IPS-11a (cell line): ENCODE results near the gene RAP1A.
"Not testable (repeated sequence)": the region's sequence is repeated elsewhere in the genome, so short reads cannot be mapped to it uniquely, and the experiment has no call there.

Experiments used
- H3K4me3 ChIP-seq: one replicate; pipeline ENCODE4 v1.5.1; 2013; ENCODE audit warnings: low read depth, low read length, control low read depth

Gene RAP1A

DNA sequence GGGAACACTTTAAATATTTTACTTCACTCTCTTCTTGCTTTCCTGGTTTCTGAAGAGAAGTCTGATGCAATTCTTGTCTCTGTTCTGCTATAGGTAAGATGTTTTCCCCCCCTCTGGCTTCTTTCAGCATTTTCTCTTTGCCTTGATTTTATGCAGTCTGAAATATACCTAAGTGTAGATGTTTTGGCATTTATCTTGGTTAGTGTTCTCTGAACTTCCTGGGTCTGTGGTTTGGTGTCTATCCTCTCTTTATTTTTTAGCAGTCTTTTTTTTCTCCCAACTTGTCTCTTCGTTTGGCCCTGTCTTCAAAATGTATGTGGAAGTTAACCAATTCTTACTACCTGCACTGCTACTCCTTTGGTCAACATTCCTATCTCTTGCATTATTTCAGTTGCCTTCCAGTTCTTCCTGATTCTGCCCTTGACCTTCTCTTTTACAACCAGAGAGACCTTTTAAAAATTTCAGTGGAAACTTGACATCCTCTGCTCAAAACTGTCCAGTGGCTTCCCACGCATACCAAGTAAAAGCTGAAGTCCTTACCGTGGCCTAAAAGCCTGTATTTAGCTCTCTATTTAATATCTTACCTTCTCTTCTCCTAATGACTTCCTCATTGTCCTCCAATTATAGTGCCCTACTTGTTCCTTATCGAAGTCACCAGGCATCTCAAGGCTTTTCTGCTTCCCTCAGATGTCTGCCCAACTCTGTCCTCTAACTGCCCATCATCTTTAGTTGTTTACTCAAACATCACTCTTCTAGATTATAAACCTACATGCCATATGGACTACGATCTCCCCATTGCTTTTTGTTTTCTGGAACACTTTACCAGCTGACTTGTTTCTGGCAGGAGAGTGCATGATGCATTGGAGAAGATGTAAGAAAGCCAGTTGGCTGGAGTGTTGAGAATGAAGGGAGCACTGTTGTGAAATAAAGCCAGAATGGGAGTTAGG, 40.9 kb downstream of the RAP1A start:
- H3K4me3 ChIP-seq: no peak overlapping the region

DNA sequence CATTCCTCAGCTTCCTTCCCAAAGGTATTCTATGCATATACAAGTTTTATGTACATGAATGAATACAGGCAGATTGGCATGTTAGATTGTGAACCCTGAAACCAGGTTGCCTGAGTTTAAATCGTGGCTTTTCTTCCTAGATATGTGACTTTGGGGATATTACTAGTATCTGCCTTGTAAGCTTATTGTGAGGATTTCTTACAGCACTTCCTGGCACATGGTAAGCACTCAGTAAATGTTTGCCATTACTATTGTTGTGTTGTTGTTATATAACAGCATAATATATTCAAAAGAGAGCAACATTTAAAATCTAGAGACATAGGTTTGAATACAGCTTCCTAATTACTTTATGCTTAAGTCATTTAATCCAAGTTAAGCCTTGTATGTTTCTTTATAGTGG, 45.1 kb downstream of the RAP1A start:
- no peak overlapping the region for H3K4me3 ChIP-seq

DNA sequence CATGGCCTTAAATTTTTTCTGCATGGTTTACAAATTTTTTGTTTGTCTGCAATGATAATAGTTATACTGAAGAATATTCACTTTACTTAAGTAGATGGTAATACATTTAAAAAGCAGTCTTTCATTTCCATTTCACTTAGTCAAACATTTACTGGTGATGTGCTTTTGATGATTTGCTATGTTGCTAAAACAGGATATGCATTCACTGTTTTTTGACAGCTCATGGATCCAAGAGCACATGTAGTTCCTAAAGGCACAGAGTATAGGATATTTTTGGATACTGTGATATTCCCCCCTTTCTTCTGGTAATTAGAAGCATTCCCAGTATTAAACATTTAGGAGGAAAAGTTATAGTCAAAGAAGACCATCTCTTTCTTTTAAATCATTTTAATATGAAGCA, 45.9 kb downstream of the RAP1A start:
- H3K4me3 ChIP-seq: no peak overlapping the region

DNA sequence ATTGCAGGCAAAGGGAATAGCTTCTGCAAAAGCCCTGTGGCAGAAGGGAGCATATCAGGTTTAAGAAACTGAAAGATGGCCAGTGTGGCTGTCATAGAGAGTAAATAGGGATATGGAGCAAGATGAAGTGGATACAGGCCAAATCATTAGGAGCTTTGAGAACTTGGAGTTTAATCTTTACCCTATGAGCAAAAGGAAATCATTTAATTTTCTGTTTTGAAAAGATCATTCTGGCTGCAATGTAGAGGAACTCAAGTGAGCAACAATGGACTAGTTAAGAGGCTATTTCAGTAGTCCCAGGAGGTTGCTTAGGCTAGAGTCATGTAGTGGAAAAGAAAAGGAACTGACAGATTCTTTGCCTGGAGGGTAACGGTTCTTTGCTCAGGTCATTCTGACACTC, 47.2 kb downstream of the RAP1A start:
- H3K4me3 ChIP-seq: no peak overlapping the region

DNA sequence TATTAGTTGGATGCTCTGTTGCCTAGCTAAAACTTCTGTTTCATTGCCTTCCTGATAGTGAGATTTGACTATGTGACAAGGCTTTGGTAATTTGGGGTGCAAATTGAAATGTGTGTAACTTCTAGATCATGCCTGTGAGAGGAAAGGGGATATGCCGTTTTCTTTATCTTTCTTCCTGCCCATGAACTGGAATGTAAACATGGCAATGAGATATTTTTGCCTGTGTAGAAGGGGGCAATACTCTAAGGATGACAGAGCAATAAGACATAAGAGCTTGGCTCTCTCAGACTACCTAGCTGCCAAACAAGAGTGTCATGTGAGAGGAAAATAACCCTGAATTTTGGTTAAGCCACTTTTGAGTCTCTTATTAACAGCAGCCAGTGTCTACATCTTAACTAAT, 49.7 kb downstream of the RAP1A start:
- H3K4me3 ChIP-seq: no peak overlapping the region

DNA sequence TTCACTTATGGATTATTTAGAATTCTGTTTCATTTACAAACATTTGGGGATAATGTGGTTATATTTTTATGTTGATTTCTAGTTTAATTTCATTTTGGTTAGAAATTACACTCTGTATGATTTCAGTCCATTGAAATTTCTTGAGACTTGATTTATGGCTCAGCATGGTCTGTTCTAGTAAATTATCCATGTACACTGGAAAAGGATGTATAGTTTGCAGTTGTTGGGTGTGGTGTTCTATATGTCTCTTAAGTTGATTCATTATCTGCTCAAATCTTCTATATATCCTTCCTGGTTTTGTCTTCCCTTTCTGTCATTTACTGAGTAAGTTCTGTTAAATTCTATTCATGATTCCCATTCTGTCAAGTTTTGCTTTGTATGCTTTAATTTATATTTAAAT, 52.3 kb downstream of the RAP1A start:
- H3K4me3 ChIP-seq: no peak overlapping the region

DNA sequence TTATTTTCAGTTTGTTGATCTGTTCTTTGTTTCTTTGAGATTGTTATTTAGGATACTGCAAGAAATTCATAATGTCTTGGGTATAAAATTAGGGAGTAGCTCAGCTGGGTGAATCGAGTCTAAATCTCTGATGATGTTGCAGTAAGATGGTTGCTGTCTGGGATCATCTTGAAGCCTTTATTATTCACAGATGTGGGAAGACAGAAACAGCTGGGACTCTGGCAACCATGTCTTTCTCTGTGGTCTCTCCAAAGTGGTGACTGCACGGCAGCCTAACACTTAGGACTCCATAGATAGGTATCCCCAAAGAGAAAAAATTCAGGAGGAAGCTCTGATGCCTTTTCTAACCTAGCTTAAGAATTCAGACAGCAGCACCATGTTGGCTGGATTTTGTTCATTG, 52.7 kb downstream of the RAP1A start:
- no peak overlapping the region for H3K4me3 ChIP-seq

DNA sequence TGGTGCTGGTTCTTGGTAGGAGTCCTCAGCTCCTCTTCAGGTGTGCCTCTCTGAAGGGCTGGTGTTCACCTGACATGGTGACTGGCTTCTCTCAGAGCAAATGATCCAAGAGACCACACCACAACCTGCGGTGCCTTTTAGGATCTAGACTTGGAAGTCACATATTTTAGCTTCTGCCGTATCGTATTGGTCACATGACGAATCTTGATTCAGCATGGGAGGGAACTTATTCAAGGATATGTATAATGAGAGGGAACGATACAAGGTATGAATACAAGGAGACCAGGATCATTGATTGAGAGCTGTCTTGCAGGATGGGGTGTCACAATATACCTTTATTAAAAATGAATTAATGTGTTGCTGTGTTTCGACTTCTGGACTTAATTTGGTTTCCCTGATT, 58.0 kb downstream of the RAP1A start:
- H3K4me3 ChIP-seq: no peak overlapping the region

DNA sequence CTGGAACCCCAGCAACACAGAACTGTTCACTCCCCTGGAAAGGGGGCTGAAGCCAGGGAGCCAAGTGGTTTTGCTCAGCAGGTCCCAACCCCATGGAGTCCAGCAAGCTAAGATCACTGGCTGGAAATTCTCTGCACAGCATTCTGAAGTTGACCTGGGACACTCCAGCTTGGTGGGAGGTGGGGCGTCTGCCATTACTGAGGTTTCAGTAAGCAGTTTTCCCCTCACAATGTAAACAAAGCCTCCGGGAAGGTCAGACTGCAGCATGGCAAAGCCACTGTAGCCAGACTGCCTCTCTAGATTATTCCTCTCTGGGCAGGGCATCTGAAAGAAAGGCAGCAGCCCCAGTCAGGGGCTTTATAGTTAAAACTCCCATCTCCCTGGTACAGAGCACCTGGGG, 60.0 kb downstream of the RAP1A start:
- no peak overlapping the region for H3K4me3 ChIP-seq

DNA sequence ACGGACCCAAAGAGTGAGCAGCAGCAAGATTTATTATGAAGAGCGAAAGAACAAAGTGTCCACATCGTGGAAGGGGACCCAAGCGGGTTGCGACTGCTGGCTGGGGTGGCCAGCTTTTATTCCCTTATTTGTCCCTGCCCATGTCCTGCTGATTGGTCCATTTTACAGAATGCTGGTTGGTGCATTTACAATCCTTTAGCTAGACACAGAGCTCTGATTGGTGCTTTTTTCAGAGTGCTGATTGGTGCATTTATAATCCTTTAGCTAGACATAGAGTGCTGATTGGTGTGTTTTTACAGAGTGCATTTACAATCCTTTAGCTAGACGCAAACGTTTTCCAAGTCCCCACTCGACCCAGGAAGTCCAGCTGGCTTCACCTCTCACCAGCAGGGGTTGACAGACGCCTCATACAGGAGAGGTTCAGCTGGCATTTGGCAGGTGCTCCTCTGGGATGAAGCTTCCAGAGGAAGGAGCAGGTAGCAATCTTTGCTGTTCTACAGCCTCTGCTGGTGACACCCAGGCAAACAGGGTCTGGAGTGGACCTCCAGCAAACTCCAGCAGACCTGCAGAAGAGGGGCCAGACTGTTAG, 60.7 kb downstream of the RAP1A start:
- H3K4me3 ChIP-seq: not testable (repeated sequence)

DNA sequence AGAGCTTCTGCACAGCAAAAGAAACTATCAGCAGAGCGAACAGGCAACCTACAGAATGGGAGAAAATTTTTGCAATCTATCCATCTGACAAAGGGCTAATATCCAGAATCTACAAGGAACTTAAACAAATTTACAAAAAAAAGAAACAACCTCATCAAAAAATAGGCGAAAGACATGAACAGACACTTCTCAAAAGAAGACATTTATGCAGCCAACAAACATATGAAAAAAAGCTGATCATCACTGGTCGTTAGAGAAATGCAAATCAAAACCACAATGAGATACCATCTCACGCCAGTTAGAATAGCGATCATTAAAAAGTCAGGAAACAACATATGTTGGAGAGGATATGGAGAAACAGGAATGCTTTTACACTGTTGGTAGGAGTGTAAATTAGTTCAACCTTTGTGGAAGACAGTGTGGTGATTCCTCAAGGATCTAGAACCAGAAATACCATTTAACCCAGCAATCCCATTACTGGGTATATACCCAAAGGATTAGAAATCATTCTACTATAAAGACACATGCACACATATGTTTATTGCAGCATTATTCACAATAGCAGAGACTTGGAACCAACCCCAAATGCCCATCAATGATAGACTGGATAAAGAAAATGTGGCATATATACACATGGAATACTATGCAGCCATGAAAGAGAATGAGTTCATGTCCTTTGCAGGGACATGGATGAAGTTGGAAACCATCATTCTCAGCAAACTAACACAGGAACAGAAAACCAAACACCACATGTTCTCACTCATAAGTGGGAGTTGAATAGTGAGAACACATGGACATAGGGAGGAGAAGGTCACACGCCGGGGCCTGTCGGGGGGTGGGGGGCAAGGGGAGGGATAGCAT, 65.9 kb downstream of the RAP1A start:
- not testable (repeated sequence) for H3K4me3 ChIP-seq

DNA sequence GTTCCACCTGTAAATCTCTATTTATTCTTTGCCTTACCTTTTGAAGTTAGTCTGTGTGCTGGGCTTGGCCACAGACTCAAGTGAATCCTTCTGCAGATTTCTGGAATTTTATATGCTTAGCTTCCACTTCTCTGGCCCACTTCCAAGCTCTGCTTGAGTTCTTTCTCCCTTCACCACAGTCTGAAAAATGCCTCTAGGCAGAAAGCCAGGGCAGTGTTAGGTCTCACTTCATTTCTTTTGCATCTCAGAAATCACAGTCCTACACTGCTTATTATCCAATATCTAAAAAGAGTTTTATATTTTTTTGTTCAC, 70.7 kb downstream of the RAP1A start:
- no peak overlapping the region for H3K4me3 ChIP-seq

DNA sequence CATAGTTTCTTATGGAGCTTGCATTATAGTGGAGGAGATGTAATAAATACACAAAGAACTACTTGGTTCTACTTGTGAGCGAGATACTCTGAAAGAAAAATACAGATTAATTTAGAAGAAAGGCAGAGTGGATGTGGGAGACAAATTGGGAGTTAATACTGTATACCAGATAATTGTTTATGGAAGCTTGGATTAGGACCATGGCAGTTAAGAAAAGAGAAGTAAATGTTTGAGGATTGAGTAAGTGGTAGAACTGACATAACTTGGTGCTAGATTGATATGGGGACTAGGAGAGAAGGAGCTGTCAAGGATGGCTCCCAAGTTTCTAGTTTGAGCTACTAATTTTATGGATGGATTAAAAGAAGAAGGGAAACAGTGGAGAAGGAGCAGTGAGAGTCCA, 72.3 kb downstream of the RAP1A start:
- H3K4me3 ChIP-seq: no peak overlapping the region

DNA sequence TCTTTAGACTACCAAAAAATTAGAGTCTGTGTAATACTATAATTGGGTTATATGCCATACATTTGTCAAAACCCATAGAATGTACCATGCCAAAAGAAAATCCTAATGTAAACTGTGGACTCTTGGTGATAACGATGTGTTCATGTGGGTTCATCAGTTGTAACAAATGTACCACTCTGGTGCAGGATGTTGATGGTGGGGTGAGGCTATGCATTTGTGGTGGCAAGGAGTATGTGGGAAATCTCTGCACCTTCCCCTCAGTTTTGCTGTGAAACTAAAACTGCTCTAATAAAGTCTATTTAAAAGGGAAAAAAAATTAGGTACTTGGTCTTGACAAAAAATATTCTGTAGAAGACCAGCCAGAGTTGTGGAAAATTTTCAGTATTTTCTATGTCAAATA, 76.2 kb downstream of the RAP1A start:
- H3K4me3 ChIP-seq: no peak overlapping the region

DNA sequence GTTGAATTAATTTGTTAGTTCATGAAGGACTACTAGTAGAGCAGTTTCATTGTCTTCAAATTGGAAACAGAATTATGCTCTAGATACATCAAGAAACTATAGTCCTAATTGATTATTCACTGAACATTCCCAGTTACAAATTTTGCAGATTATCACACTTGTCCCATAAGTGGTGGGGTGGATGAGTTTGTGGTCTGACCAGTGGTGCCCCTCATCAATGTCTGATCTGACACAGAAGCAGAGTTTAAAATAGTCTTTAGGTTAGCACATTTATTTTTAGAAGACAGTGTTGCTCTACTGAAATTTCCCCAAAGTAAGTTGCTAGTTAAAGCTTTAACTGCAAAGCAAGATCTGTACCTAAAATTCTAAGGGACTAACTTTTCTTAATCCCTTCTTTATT, 76.7 kb downstream of the RAP1A start:
- no peak overlapping the region for H3K4me3 ChIP-seq

DNA sequence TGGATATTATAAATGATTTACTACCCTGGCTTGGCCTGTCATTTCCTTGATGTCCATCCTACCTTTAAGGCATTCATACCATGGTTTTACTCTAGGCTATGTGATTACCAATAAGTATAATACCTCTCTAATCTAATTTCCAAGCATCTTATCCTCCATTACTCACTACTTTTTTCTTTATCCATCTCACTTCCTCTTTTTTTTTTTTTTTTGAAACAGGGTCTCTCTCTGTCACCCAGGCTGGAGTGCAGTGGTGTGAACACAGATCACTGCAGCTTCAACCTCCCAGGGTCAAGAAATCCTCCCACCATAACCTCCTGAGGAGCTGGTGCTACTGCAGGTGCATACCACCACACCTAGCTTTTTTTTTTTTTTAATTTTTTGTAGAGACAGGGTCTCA, 79.7 kb downstream of the RAP1A start:
- H3K4me3 ChIP-seq: no peak overlapping the region

DNA sequence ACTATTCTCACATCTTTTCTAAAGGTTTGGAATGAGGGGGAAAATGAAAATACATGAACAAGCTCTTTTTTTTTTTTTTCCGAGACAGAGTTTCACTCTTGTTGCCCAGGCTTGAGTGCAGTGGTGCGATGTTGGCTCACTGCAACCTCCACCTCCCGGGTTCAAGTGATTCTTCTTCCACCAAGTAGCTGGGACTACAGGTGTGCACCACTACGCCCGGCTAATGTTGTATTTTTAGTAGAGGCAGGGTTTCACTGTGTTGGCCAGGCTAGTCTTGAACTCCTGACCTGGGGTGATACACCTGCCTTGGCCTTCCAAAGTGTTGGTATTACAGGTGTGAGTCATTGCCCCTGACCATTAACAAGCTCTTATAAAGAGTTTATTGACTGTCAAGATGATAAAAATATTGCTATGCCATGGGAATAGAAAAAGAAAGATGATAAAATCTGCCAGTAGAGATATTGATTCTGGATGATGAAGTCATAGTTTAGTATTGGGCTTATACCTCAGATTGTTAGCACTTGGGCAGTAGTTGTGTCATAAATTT, 83.0 kb downstream of the RAP1A start:
- H3K4me3 ChIP-seq: no peak overlapping the region

DNA sequence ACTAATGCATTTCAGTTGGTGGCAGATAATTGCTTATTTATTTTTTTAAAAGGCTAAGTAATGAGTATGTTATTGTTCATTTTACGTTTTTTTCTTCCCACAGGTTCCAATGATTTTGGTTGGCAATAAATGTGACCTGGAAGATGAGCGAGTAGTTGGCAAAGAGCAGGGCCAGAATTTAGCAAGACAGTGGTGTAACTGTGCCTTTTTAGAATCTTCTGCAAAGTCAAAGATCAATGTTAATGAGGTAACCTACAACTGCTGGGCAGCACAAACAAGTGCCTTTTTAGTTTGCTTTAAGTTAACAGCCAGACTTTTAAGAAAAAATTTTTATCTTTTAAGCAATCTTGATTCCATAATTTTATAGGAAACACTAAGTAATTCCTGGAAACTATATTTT, 84.7 kb downstream of the RAP1A start:
- no peak overlapping the region for H3K4me3 ChIP-seq

DNA sequence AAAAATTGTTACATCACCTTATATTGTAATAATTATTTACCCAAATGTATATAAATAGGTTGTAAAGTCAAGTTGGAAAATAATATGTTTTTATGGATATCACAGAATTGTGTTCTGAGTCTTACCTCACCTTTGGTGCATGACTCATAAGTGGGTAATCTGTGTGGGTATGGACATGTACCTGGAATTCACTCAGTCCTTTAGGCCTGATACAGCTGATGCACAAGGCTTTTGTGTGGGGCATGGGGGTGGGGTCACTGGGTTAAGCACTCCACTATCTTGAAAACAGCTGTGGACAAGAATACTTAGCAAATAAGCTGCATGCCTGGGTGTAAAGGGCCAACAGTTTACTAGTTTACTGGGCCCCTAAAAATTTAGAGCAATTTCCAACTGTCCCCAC, 85.2 kb downstream of the RAP1A start:
- no peak overlapping the region for H3K4me3 ChIP-seq

DNA sequence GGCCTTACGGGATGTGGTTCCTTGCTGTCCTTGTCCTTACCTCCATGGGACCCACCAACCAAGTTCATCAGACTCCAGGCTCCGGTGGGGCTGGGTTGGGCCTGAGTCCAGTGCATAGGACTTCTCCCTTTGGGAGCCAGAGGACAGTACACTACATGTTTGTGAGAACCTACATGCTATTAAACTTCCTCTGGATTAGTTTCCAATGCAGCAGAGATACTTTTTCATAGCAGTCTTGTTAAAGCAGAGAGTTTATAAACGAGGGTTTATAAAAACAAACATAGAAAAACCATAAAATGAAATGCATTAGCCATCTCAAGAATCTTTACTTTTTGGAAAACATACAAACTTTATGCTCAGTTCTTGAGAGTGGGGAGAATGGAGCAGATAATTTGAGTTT, 86.3 kb downstream of the RAP1A start:
- H3K4me3 ChIP-seq: no peak overlapping the region

DNA sequence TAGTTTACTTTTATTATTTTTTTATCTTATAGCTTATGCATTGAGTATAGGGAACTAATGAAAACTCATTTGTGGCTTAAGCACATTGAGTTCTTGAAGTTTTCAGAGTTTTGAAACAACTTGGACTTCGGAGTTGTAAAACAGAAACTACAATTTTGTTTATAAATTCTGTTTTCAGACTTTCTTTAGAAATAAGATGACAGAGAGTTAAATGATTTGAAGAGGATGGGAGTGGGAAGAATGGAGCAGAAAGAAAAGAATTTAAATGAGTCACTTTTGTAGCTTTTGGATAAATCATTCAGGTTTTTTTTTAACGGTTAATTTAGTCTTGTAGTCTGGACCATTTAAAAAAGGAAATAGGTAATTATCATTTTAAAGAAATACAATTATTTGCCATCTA, 87.3 kb downstream of the RAP1A start:
- H3K4me3 ChIP-seq: no peak overlapping the region

DNA sequence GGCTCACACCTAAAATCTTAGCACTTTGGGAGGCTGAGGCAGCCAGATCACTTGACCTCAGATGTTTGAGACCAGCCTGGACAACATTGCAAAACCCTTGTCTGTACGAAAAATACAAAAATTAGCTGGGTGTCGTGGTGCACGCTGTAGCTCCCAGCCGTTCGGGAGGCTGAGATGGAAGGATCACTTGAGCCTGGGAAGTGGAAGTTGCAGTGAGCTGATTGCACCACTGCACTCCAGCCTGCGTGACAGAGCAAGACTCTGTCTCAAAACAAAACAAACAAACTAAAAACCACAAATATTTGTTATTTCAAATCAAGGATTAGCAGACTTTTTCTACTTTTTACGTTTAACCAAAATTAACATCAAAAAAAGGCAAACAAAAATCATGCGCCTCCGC, 88.3 kb downstream of the RAP1A start:
- H3K4me3 ChIP-seq: no peak overlapping the region
